Fibroblast of skin of right biceps (primary cell): Measurements from ENCODE around the gene LCAT.

Experiments
- DNase-seq: peaks from one replicate; pipeline ENCODE4 v3.0.0-alpha.2; 2013

LCAT gene

GRCh38 chr16:67968400-67969253 is 24.7 kb upstream of the LCAT start, which contains the start of gene SLC12A4:
TSS of gene SLC12A4 (minus strand) at chr16:67968637. CDS start at chr16:67968553, 84 bp downstream.
- peak; percentile 90 for DNase-seq

GRCh38 chr16:67967958-67968399 is 24.1 kb upstream of the LCAT start:
- peak; percentile 42 for DNase-seq

GRCh38 chr16:67967183-67967957 is 23.4 kb upstream of the LCAT start:
- DNase-seq = peak; percentile 51

GRCh38 chr16:67966549-67967182 is 22.7 kb upstream of the LCAT start:
- DNase-seq = peak; percentile 15

- no peak for DNase-seq
Observed at GRCh38 chr16:67965668-67966548, 22.0 kb upstream of the LCAT start.

GRCh38 chr16:67964477-67965131 is 20.7 kb upstream of the LCAT start:
- DNase-seq = no peak

GRCh38 chr16:67963662-67964321 is 19.9 kb upstream of the LCAT start:
- no peak for DNase-seq

- no peak for DNase-seq
Observed at GRCh38 chr16:67963292-67963661, 19.4 kb upstream of the LCAT start.

- DNase-seq = no peak
Observed at GRCh38 chr16:67962135-67962534, 18.2 kb upstream of the LCAT start.

- no peak for DNase-seq
Observed at GRCh38 chr16:67961551-67961957, 17.6 kb upstream of the LCAT start.

- peak; percentile 26 for DNase-seq
Observed at GRCh38 chr16:67959536-67960329, 15.8 kb upstream of the LCAT start.

- no peak for DNase-seq
Observed at GRCh38 chr16:67957622-67958021, 13.7 kb upstream of the LCAT start.

GRCh38 chr16:67954421-67955196 is 10.7 kb upstream of the LCAT start:
- no peak for DNase-seq

- no peak for DNase-seq
Observed at GRCh38 chr16:67953641-67954375, 9.9 kb upstream of the LCAT start.

- no peak for DNase-seq
Observed at GRCh38 chr16:67951485-67951884, 7.6 kb upstream of the LCAT start.

- no peak for DNase-seq
Observed at GRCh38 chr16:67950335-67950843, 6.5 kb upstream of the LCAT start.

GRCh38 chr16:67949645-67950044 is 5.7 kb upstream of the LCAT start:
- no peak for DNase-seq

- no peak for DNase-seq
Observed at GRCh38 chr16:67948015-67948414, 4.1 kb upstream of the LCAT start.
